ENCODE data around the gene WFDC12.

DNA sequence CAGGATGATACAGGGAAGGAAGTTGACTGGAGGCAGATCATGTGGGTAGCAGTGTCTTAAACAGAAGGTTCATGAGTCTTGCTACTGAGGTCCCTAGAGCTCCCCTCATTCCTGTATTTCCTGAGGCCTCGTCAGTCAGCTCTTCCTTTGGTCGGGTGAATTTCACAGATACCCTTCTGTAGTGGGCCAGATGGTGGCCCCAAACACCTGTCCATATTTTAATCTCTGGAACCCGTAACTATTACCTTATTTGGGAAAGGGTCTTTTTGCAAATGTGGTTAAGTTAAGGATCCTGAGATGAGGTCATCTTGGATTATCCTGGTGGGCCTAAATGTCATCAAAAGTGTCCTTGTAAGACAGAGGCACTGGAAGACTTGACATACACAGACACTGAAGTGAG is 32.9 kb downstream of the WFDC12 start:
- TF ChIP-seq POLR2AphosphoS5 (IDR thresholded peaks at IDR 0.05; ENCODE audit: low read depth, low read length) = no peak
- TF ChIP-seq POLR2A (IDR thresholded peaks at IDR 0.05; ENCODE audit: low read depth, low read length) = no peak
- TF ChIP-seq SPI1 (IDR thresholded peaks at IDR 0.05; ENCODE audit: low read depth, low read length) = no peak
- no peak for TF ChIP-seq TAF1 (IDR thresholded peaks at IDR 0.05; ENCODE audit: low read depth, low read length)
- no peak for TF ChIP-seq POU2F2 (IDR thresholded peaks at IDR 0.05; ENCODE audit: low read depth, low read length)
- no peak for TF ChIP-seq PAX5 (IDR thresholded peaks at IDR 0.05; ENCODE audit: insufficient read depth, low read length, severe bottlenecking)

Data from GM12891 (cell line).